ENCODE data around the gene DOCK9. TPM values are rescaled to one million over a fixed set of nuclear protein-coding genes. Genes with fewer than 3 reads are reported as not detected.

The DOCK9 gene
- total RNA-seq, 1 donor from 2014 or later: 24.1 TPM

DNA sequence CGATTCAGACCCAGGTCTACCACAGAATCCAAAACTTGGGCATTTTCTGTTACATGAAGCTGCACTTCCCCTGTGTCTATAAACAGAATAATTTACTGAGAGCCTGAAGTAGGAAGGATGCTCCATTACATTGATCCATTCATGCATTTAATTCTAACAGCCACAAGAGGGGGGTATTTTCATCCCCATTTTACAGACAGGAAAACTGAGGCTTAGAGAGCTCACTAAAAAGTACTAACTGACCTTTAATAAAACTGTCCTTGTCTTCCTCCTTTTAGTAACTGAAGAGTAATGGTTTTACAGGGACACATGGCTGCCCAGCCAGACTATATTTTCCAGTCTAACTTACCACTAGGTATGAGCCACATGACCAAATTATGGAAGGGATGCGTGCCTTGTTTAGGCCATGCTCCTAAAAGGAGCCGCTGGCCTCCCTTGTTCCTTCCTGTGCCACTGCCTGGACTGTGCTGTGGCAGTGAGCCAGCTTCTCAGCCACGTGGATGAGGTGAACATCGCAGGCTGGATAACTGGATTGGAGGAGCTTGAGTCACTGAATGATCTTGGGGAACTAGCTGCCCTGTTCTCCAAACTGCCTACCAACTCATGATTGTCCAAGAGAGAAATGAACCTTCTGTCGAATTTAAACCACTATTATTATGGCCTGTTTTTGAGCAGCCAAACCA is 108.3 kb downstream of the DOCK9 start:
- Mint-ChIP-seq H3K4me1 (ENCODE audit: unreplicated experiment) (no peaks in the 10 kb centered on the region), H3K4me3 (ENCODE audit: unreplicated experiment) (no peak overlapping the region), H3K27me3 (ENCODE audit: unreplicated experiment) (no peaks in the 10 kb centered on the region), H3K9me3 (ENCODE audit: unreplicated experiment) (peaks cover 13% of the 10 kb centered on the region), H3K36me3 (ENCODE audit: unreplicated experiment) (peaks cover 27% of the 10 kb centered on the region), H3K27ac (ENCODE audit: unreplicated experiment) (no peak overlapping the region)
- DNase-seq (ENCODE audit: extremely low spot score, unreplicated experiment): no peak
- TF ChIP-seq CTCF (IDR thresholded peaks at IDR 0.05): peak; percentile 39

- no peaks in the 10 kb centered on the region for H3K4me1 Mint-ChIP-seq (ENCODE audit: unreplicated experiment)
- no peaks in the 10 kb centered on the region for H3K27me3 Mint-ChIP-seq (ENCODE audit: unreplicated experiment)
- no peak for DNase-seq (ENCODE audit: extremely low spot score, unreplicated experiment)
- H3K27ac Mint-ChIP-seq (ENCODE audit: unreplicated experiment): no peak overlapping the region
- peaks cover 25% of the 10 kb centered on the region for H3K36me3 Mint-ChIP-seq (ENCODE audit: unreplicated experiment)
- no peak overlapping the region for H3K4me3 Mint-ChIP-seq (ENCODE audit: unreplicated experiment)
- H3K9me3 Mint-ChIP-seq (ENCODE audit: unreplicated experiment): peaks cover 12% of the 10 kb centered on the region
- TF ChIP-seq CTCF (IDR thresholded peaks at IDR 0.05): no peak
Observed at GRCh38 chr13:98868932-98869331, 108.9 kb downstream of the DOCK9 start.

DNA sequence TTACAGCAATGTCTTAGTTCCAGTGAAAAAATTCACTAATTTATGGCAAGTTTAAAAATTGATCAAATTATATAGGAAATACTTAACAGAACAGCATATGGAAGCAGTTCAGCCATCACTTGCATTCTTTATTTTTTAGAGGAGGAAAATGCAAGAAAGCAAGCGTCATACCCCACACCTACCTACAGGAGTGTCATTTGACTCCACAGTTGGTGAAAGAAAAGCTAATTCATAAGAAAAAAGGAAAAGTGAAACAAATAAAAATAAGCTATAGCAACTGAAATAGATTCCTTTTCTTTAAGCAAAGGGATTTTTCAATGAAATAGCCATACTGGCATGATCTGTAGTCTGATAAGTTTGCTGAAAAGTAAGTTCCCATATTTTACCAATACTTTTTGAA is 111.0 kb downstream of the DOCK9 start:
- no peaks in the 10 kb centered on the region for H3K27me3 Mint-ChIP-seq (ENCODE audit: unreplicated experiment)
- H3K9me3 Mint-ChIP-seq (ENCODE audit: unreplicated experiment): no peaks in the 10 kb centered on the region
- DNase-seq (ENCODE audit: extremely low spot score, unreplicated experiment): no peak
- TF ChIP-seq CTCF (IDR thresholded peaks at IDR 0.05): peak; percentile 5
- H3K4me1 Mint-ChIP-seq (ENCODE audit: unreplicated experiment): no peaks in the 10 kb centered on the region
- no peak overlapping the region for H3K4me3 Mint-ChIP-seq (ENCODE audit: unreplicated experiment)
- H3K36me3 Mint-ChIP-seq (ENCODE audit: unreplicated experiment): peaks cover 23% of the 10 kb centered on the region
- no peak overlapping the region for H3K27ac Mint-ChIP-seq (ENCODE audit: unreplicated experiment)

DNA sequence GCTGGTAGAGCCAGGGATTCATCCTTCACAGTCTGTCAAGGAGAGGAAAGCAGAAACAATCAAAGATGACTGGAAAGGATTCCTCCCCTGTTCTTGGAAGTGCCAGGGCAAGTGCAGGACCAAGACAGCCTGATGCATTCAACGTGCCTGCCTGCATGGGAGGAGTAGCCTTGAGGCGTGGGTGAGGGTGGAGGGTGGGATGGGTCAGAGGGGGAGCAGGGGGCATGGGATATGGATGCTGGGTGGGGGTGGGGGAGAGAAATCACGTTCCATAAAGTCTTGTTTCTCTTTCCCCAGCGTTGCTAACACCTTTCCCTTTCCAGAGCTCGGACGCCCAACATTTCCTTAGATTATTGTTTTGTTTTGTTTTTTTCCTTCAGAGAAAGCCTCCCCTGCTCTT is 117.4 kb downstream of the DOCK9 start:
- Mint-ChIP-seq H3K27me3 (ENCODE audit: unreplicated experiment) (no peaks in the 10 kb centered on the region), H3K9me3 (ENCODE audit: unreplicated experiment) (no peaks in the 10 kb centered on the region), H3K36me3 (ENCODE audit: unreplicated experiment) (peaks cover 30% of the 10 kb centered on the region), H3K4me3 (ENCODE audit: unreplicated experiment) (no peak overlapping the region), H3K4me1 (ENCODE audit: unreplicated experiment) (no peaks in the 10 kb centered on the region), H3K27ac (ENCODE audit: unreplicated experiment) (no peak overlapping the region)
- DNase-seq (ENCODE audit: extremely low spot score, unreplicated experiment): no peak
- no peak for TF ChIP-seq CTCF (IDR thresholded peaks at IDR 0.05)

DNA sequence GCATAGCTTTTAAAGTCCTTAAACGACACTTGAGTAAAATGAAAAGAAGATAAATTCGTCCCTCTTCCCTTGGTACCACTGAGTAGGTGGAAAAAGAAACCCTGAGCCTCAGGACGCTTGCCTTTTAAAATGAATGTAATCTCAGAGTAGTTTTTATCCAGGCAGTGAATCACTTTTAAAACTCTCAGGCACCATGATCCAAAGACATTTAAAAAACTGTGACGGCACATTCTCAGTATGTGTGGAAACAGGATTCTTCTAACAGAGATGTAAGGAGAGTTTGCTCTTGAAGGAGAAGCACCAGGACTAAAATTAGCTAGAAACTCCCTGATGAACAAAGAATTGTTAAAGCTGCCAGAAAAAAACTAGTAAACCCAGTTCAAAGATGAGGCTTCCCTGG is 119.7 kb downstream of the DOCK9 start:
- no peak overlapping the region for H3K27ac Mint-ChIP-seq (ENCODE audit: unreplicated experiment)
- peaks cover 27% of the 10 kb centered on the region for H3K36me3 Mint-ChIP-seq (ENCODE audit: unreplicated experiment)

More for the DNA sequence above, 119.7 kb downstream of the DOCK9 start:
- Mint-ChIP-seq H3K27me3 (ENCODE audit: unreplicated experiment) (no peaks in the 10 kb centered on the region), H3K9me3 (ENCODE audit: unreplicated experiment) (no peaks in the 10 kb centered on the region), H3K4me1 (ENCODE audit: unreplicated experiment) (no peaks in the 10 kb centered on the region), H3K4me3 (ENCODE audit: unreplicated experiment) (no peak overlapping the region)
- no peak for TF ChIP-seq CTCF (IDR thresholded peaks at IDR 0.05)
- DNase-seq (ENCODE audit: extremely low spot score, unreplicated experiment): no peak
